ENCODE measurements around the gene SYTL3. TPM values are rescaled to one million over a fixed set of nuclear protein-coding genes. Genes with fewer than 3 reads are reported as not detected.
"Not testable (repeated sequence)": the region's sequence is repeated elsewhere in the genome, so short reads cannot be mapped to it uniquely, and the experiment has no call there.

SYTL3 gene
- total and polyA plus RNA-seq, 10 of the 15 experiments (the other 5 are each of a cell fraction or from before 2014, with no cell fraction given), result 3.3 to 12.1 (median 6.9) TPM

DNA sequence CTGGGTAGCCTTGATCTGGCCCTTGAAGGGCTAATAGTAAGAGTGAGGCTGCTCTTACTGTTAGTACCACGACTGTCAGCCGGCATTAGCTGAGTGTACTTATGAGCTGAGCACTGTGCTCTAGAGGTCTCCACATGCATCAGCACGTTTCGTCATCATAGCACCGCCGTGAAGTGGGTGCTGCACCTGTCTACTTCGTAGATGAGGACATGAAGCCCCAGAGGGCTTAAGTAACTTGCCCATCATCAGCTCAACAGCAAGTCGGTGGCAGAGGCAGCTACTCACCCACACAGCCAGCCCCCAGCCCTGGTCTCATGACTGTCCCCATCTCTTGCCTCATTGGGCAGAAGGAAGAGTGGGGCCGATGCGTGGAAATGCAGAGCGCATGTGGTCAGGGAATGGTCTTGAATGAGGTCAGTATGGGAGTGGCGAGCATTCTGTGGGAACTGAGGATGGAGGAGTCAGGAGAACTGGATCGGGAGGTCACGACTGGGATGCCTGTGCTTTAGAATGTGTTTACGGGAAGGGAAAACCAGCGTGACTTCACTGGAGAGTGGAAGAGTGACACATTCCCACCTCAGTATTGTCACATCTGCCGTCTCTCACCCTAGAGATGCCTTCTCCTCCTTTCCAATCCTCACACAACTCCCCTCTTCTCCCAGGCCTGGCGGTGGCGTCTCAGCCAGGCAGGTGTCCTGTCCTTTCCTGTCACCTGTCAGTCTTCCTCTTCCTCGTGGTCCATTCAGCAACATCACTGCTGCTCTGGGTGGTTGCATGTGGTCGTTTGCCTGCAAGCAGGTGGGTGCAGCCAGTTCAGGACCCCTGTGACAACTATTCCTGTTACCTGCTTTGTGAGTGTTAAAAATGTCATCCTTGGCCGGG lies 6.0 kb downstream of the SYTL3 start (continued):
- TF ChIP-seq ASH2L (IDR thresholded peaks at IDR 0.05; ENCODE audit: borderline replicate concordance, low read depth) (no peak), CHD2 (IDR thresholded peaks at IDR 0.05; ENCODE audit: borderline replicate concordance, low read depth, low read length) (no peak), SMARCA5 (IDR thresholded peaks at IDR 0.05) (no peak), ETV6 (conservative IDR thresholded peaks at IDR 0.05 in 1 of 2, IDR thresholded peaks at IDR 0.05 in 1 of 2; ENCODE audit: borderline replicate concordance in 1 of 2, low read depth in 1 of 2) (no peak), HCFC1 (IDR thresholded peaks at IDR 0.05; ENCODE audit: low read length) (no peak)

DNA sequence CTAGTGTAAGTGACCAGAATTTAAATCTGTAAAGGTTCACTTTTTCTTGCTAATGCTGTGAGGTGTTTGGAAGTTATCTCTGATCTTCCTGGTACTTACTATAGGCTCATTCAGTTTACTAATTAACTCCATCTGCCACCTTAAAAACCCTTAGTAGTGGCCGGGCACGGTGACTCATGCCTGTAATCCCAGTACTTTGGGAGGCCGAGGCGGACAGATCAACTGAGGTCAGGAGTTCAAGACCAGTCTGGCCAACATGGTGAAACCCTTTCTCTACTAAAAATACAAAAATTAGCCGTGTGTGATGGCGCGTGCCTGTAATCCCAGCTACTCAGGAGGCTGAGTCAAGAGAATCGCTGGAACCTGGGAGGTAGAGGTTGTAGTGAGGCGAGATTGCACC lies 7.1 kb downstream of the SYTL3 start:
- peaks cover 29% of the 10 kb centered on the region for H3K4me1 ChIP-seq (ENCODE audit: control insufficient read depth, insufficient read depth, low read length)
- H3K36me3 ChIP-seq (ENCODE audit: control insufficient read depth in 2 of 2, insufficient read depth in 2 of 2, low read length in 1 of 2); H3K27ac ChIP-seq (ENCODE audit: control insufficient read depth, insufficient read depth); H3K79me2 ChIP-seq (ENCODE audit: control insufficient read depth, insufficient read depth, low read length); SMC1A ChIA-PET (ENCODE audit: uncharacterized antibody, unreplicated experiment); intact Hi-C loops (cut with micrococcal nuclease; ENCODE audit: unreplicated experiment); H3K4me3 ChIP-seq; BruUV-seq (replicated peaks); H3K27me3 ChIP-seq (replicated peaks in 1 of 2; ENCODE audit: control insufficient read depth in 2 of 2, insufficient read depth in 2 of 2, low read length in 1 of 2); DNase-seq (ENCODE audit: low read depth, low spot score); RAD21 ChIA-PET (ENCODE audit: unreplicated experiment); POLR2A ChIA-PET; H3K4me2 ChIP-seq (ENCODE audit: control insufficient read depth, insufficient read depth); H3K9me3 ChIP-seq (replicated peaks; ENCODE audit: control insufficient read depth, insufficient read depth, low read length); ATAC-seq; in situ Hi-C loops (cut with MboI); H4K20me1 ChIP-seq (ENCODE audit: control insufficient read depth, insufficient read depth); FAIRE-seq; H2AFZ ChIP-seq (ENCODE audit: control insufficient read depth, low read depth, low read length); H3K9ac ChIP-seq (ENCODE audit: control insufficient read depth, insufficient read depth, low read length): not testable (repeated sequence)
- WGBS (ENCODE audit: insufficient coverage, insufficient replicate concordance, low lambda C conversion rate, missing lambda C conversion rate), result 91% methylated on average over 9 of the region's 9 CpGs
- CTCF ChIA-PET, result interaction anchor here (0.6 kb wide), 1 partner anchor 456 kb away, joined by 3 read pairs; no protein-coding TSS in a partner anchor

All from GM12878 (cell line).